ENCODE data around the gene BPIFB4.
"Not testable (repeated sequence)": the region's sequence is repeated elsewhere in the genome, so short reads cannot be mapped to it uniquely, and the experiment has no call there.

The BPIFB4 gene
- 0 to 0.27 (median 0) reads per million in 4 experiments for total RNA-seq

DNA sequence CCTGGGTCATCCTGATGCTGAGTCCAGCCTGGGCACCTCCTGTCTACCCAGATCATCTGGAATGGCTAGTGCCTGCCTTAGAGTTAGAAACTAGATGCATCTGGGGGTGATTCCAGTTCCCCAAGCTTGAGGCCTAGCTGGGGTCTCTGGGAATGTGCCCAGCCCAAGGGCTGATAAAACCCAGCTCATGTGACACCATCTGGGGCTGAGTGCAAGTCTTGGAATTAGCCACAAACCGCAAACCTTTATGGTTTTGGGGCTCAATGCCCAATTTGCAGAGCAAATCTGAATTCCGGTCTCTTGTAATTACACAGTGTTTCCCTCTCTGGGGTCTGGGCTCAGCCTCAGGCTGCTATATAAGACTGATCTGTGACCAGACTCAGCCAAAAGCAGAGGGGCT is at the start of gene BPIFB4:
BPIFB4 (plus strand) TSS at position 385 of the 400 bp plus-strand sequence. CDS start 1,884 bp downstream, outside the sequence.
- no peak for DNase-seq

DNA sequence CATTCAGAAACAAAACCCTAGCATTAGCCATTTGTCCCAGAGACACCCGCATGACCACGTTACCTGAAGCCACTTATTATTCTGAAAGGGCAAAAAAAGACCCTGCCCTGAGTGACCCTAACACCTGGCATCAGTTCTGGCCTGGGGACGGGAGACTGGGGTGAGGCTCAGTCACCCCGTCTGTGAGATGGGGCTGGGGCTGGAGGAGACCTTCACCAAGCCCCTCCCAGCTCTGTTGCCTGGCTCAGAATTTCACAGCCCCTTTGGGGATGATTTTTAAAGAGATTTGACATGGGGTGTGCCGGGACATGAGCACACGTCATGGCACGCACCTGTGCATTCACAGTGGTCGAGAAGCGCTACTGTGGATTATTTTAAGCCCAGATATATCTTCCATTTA is 49.4 kb upstream of the BPIFB4 start:
- no peak for DNase-seq

GRCh38 chr20:33030569-33030968 is 48.9 kb upstream of the BPIFB4 start:
- no peak for DNase-seq

- DNase-seq, result no peak
These were observed 47.9 kb upstream of the BPIFB4 start, which contains the start of gene BPIFB6 for GRCh38 chr20:33031531-33031930. Gene BPIFB6 (plus strand): TSS chr20:33031648. CDS start chr20:33031648, 0 bp downstream.

- no peak for DNase-seq
These were observed 46.9 kb upstream of the BPIFB4 start for GRCh38 chr20:33032555-33032954.

DNA sequence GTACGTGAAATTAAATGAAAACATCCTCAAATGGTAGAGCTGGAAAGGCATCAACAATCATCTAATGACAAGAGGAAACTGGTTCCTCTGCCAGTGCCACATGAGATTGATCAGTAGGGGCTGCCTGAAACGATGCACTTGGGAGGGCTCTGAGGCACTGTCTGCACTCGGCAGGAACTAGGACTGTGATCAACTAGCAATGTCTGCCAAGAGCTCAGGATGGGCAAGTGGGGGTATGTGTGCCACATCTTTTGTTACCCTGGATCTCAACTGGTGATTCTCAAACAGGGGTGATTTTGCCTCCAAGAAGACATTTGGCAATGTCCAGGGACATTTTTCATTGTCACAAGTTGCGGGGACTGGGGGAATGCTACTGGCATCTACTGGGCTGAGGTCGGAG is 46.1 kb upstream of the BPIFB4 start:
- DNase-seq, result no peak

GRCh38 chr20:33034115-33034514 is 45.3 kb upstream of the BPIFB4 start:
- DNase-seq, result no peak

- no peak for DNase-seq
These were observed 44.4 kb upstream of the BPIFB4 start for GRCh38 chr20:33034901-33035492.

DNA sequence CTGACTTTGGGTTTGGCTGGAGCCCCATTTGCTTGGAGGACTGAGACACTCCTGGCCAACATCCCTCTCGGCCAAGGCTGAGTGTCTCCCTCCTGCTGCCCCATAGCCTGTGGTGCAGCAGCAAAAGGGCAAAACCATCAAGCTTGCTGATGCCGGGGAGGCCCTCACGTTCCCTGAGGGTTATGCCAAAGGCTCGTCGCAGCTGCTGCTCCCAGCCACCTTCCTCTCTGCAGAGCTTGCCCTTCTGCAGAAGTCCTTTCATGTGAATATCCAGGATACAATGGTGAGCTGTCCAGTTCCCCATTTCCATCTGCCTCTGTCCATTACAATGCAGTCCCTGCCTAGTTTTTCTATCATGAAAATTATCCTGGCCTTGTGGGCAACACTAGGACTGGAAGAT is 42.0 kb upstream of the BPIFB4 start:
- DNase-seq, result no peak

DNA sequence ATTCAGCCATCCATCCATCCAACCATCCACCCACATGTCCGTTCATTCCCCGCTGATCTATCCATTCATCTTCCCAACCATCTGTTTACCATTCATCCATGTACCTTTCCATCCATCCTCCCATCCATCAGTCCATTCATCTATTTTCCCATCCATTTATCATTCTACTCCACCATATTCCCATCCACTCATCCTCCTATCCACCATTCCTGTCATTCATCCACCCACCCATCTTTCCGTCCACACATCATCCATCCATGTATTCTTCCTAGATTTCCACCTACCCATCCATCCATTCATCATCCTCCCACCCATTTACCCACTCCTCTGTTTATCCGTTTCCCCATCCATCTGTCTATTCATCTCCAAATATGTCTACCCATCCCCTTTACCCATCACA is 41.2 kb upstream of the BPIFB4 start:
- DNase-seq, result no peak

DNA sequence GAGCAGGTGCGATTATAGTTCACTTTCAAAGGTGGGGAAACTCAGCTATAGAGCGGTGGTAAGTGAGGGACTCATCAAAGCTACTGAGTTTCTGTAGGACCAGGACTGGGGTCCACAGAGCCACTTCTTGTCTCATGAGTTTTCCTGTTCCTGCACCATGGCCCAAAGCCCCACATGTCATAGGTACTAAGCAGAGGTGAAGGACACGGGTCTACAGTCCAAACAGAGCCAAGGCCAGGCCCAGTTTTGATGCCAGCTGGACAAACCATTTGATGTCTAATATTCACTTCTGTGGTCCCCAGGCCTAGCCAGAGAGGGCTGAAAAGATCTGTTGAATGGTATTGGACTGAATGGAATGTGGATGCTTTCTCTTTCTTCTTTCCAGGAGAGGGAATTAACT is 37.0 kb upstream of the BPIFB4 start:
- no peak for DNase-seq

DNA sequence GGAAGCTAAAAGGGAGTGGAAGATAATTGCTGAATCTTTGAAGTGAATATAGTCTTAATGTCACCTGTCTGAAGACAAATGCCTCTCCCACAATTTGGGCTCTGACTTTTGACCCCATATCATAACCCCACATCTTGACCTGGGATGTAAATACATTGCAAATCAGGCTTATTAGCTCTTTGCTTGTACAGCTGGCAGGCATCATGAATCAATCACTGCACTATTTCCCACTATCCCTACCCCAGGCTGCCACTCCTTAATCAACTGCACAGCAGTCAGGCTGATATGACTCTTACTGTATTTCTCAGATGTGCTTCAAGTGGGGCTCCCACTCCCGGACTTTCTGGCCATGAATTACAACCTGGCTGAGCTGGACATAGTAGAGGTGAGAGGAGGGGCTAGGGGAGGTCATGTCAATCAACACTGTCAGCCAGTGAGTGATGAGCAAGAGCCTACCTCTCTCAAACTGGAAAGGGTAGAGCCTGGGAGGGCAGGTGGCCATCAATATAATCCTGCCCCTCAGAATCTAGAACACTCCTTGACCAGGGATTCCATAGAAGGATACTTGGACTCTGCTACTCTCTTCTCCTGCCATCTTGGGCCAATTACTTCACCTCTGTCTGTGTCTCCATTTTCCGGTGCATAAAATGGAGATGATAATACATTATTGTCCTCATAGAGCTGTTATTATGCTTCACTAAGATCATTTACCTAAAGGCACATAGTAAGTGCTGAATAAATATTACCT is 36.3 kb upstream of the BPIFB4 start:
- no peak for DNase-seq

GRCh38 chr20:33043731-33044181 is 35.7 kb upstream of the BPIFB4 start:
- DNase-seq, result no peak

DNA sequence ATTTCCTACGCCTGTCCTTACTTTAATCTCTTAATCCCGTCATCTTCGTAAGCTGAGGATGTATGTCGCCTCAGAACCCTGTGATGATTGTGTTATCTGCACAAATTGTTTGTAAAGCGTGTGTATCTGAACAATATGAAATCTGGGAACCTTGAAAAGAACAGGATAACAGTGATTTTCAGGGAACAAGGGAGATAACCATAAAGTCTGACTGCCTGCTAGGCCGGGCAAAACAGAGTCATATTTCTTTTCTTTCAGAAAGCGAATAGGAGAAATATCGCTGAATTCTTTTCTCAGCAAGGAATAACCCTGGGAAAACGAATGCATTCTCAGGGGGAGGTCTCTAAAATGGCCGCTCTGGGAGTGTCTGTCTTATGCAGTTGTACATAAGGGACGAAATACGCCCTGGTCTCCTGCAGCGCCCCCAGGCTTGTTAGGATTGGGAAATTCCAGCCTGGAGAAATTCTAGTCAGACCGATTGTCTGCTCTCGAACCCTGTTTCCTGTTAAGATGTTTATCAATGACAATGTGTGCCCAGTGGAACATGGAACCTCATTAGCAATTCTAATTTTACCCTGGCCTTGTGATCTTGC is 34.2 kb upstream of the BPIFB4 start:
- DNase-seq, result not testable (repeated sequence)

- DNase-seq, result no peak
These were observed 33.0 kb upstream of the BPIFB4 start for GRCh38 chr20:33046412-33046811.

- no peak for DNase-seq
These were observed 28.1 kb upstream of the BPIFB4 start for GRCh38 chr20:33051333-33051732.

- DNase-seq, result no peak
These were observed 25.9 kb upstream of the BPIFB4 start, which contains the start of gene BPIFB3 for GRCh38 chr20:33053291-33054106. Gene BPIFB3 (plus strand): TSS chr20:33053903. CDS start chr20:33055436, 1,533 bp downstream.

DNA sequence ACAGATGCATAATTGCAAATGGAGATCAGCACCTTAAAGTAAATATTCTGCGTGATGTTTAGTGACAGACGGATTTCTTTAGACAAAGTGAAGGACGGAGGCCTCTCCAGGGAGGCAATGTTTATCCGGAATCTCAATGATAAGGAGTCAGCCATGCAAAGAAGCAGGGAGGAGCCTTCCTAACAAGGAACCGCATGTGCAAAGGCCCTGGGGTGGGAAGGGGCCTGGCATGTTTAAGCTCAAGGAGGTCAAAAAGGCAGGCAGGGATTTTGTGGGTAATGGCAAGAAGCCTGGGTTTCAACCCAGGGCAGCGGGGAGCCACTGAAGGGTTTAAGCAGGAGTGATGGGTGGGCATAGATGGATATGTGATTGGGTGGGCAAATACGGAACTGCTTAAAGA is 25.1 kb upstream of the BPIFB4 start:
- no peak for DNase-seq

DNA sequence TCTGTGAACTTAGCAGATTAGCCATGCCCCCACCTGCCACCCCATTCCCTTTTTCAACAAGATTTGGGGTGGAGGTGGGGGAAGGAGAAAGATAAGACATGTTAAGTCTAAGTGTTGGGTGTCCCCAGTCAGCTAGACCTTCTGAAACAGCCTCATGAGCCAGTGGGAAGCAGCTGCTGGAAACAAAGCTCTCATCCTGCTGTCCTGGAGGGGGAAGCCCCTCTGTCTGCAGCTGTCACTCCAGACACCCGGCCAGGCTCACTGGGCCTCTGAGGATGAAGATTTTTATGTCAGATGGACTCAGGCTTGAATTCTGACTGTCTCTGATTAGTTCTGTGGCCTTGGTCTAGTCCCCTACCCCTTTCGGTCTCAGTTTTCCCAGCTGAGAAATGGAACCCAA is 24.7 kb upstream of the BPIFB4 start:
- DNase-seq, result no peak

- no peak for DNase-seq
These were observed 20.3 kb upstream of the BPIFB4 start for GRCh38 chr20:33059136-33059535.

GRCh38 chr20:33059741-33060390 is 19.6 kb upstream of the BPIFB4 start:
- DNase-seq, result no peak

DNA sequence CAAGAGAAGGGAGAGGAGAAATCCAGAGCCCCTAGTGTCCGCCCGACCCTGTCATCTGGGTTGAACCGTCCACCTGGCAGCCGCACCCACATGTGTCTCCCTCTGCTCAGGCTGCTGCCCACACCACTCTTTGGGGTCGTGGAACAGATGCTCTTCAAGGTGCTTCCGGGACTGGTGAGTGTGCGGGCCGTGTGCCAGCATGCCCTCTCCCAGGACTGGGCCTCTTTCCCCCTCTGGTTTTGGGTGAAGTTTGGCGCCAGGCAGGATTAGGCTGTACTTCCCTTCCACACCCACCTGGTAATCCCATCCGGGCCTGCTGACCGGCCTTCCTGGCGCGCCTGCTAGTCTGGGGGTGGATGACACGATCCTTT is 17.8 kb upstream of the BPIFB4 start:
- DNase-seq, result no peak
